Activated CD4-positive, alpha-beta T cell treated with anti-CD3 and anti-CD28 coated beads, Interleukin-2, amount 10 ng/mL, durations not matched to agents 7 days and 5 days (primary cell): ENCODE data around the gene RBM6. TPM values are rescaled to one million over a fixed set of nuclear protein-coding genes. Genes with fewer than 3 reads are reported as not detected.

Experiments
- CTCF ChIA-PET: fragments of 350-600 bp; sonication (Branson Sonifier 250); formaldehyde crosslinking; loops from one replicate; lab custom pipeline; 2021; ENCODE audit warnings: antibody characterized with exemption; lab: Charles Lee
- POLR2A ChIA-PET: fragments of 350-600 bp; sonication (Branson Sonifier 250); formaldehyde crosslinking; loops from one replicate; lab custom pipeline; 2021; ENCODE audit warnings: antibody characterized with exemption; lab: Charles Lee
- DNase-seq: peaks from one replicate; pipeline ENCODE4 v3.0.0-alpha.2; 2020
- H3K27ac Mint-ChIP-seq: one replicate; pipeline ENCODE4 v1.8.0; 2021; ENCODE audit warnings: mild to moderate bottlenecking, moderate library complexity, mixed read lengths
- H3K27me3 Mint-ChIP-seq: one replicate; pipeline ENCODE4 v1.8.0; 2021; ENCODE audit warnings: mixed read lengths
- H3K36me3 Mint-ChIP-seq: one replicate; pipeline ENCODE4 v1.8.0; 2021; ENCODE audit warnings: low read depth, mixed read lengths
- H3K4me1 Mint-ChIP-seq: one replicate; pipeline ENCODE4 v1.8.0; 2021; ENCODE audit warnings: mixed read lengths
- H3K4me3 Mint-ChIP-seq: one replicate; pipeline ENCODE4 v1.8.0; 2021; ENCODE audit warnings: mild to moderate bottlenecking, moderate library complexity, mixed read lengths
- H3K9me3 Mint-ChIP-seq: one replicate; pipeline ENCODE4 v1.8.0; 2021; ENCODE audit warnings: mixed read lengths
- total RNA-seq, 2 experiments: library from RNA; stranded (reverse); gene quantifications; one replicate each; pipeline ENCODE4 v1.2.3, GENCODE V29; 2021

RBM6 gene
- total RNA-seq, 2 experiments from 2014 or later = 87.7 to 105 TPM

DNA sequence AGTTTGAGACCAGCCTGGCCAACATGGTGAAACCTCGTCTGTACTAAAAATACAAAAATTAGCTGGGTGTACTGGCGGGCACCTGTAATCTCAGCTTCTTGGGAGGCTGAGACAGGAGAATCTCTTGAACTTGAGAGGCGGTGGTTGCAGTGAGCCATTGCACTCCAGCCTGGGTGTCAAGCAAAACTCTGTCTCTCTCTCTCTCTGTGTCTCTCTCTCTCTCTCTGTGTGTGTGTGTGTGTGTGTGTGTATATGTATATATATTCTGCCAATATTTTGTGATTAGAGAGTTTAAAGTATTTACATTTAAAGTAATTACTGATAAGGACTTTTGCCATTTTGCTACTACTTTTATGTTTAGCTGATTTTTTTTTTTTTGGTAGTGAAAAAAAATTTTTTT is 15.7 kb downstream of the RBM6 start:
- no peak overlapping the region for H3K4me3 Mint-ChIP-seq
- peaks cover 7% of the 10 kb centered on the region for H3K36me3 Mint-ChIP-seq
- no peak for DNase-seq
- H3K9me3 Mint-ChIP-seq = no peaks in the 10 kb centered on the region
- ChIA-PET CTCF (interaction anchor here (1.2 kb wide), 1 partner anchor 20 kb away, joined by 4 read pairs; no protein-coding TSS in a partner anchor), POLR2A (interaction anchor here (0.6 kb wide), 1 partner anchor 28 kb away, joined by 4 read pairs; no protein-coding TSS in a partner anchor)
- H3K27me3 Mint-ChIP-seq = no peaks in the 10 kb centered on the region
- H3K4me1 Mint-ChIP-seq = peaks cover 16% of the 10 kb centered on the region
- no peak overlapping the region for H3K27ac Mint-ChIP-seq

- POLR2A ChIA-PET = no interaction called here
- CTCF ChIA-PET = interaction anchor here (0.6 kb wide), 1 partner anchor 9 kb away, joined by 4 read pairs; no protein-coding TSS in a partner anchor
- Mint-ChIP-seq H3K27me3 (no peaks in the 10 kb centered on the region), H3K9me3 (no peaks in the 10 kb centered on the region), H3K4me1 (peaks cover 4% of the 10 kb centered on the region), H3K27ac (no peak overlapping the region), H3K4me3 (no peak overlapping the region), H3K36me3 (peaks cover 12% of the 10 kb centered on the region)
- no peak for DNase-seq
Observed at GRCh38 chr3:49966233-49966942, 26.4 kb downstream of the RBM6 start.

DNA sequence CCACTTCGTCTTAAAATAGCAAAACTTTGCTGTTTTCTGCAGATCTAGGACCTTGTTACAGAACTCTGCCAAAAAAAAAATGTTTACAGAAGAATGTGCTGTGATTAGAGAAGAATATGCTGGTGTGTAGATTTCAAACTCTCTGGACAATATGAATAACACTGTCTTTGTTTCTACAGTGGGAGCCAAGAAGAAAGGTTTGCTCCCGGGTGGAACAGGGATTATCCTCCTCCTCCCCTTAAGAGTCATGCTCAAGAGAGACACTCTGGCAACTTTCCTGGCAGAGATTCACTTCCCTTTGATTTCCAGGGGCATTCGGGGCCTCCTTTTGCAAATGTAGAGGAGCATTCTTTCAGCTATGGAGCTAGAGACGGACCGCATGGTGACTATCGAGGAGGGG is 27.3 kb downstream of the RBM6 start:
- H3K4me1 Mint-ChIP-seq = peaks cover 4% of the 10 kb centered on the region
- no peak overlapping the region for H3K27ac Mint-ChIP-seq
- no peak overlapping the region for H3K4me3 Mint-ChIP-seq
- no peaks in the 10 kb centered on the region for H3K27me3 Mint-ChIP-seq
- H3K36me3 Mint-ChIP-seq = peaks cover 15% of the 10 kb centered on the region
- CTCF ChIA-PET = no interaction called here
- no peaks in the 10 kb centered on the region for H3K9me3 Mint-ChIP-seq
- no peak for DNase-seq
- POLR2A ChIA-PET = no interaction called here

DNA sequence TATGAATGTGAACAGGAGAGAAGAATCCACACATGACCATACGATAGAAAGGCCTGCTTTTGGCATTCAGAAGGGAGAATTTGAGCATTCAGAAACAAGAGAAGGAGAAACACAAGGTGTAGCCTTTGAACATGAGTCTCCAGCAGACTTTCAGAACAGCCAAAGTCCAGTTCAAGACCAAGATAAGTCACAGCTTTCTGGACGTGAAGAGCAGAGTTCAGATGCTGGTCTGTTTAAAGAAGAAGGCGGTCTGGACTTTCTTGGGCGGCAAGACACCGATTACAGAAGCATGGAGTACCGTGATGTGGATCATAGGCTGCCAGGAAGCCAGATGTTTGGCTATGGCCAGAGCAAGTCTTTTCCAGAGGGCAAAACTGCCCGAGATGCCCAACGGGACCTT is 28.4 kb downstream of the RBM6 start:
- Mint-ChIP-seq H3K36me3 (peaks cover 19% of the 10 kb centered on the region), H3K9me3 (no peaks in the 10 kb centered on the region), H3K4me3 (no peak overlapping the region), H3K27me3 (no peaks in the 10 kb centered on the region), H3K4me1 (peaks cover 4% of the 10 kb centered on the region), H3K27ac (no peak overlapping the region)
- ChIA-PET CTCF (no interaction called here), POLR2A (no interaction called here)
- DNase-seq = no peak

DNA sequence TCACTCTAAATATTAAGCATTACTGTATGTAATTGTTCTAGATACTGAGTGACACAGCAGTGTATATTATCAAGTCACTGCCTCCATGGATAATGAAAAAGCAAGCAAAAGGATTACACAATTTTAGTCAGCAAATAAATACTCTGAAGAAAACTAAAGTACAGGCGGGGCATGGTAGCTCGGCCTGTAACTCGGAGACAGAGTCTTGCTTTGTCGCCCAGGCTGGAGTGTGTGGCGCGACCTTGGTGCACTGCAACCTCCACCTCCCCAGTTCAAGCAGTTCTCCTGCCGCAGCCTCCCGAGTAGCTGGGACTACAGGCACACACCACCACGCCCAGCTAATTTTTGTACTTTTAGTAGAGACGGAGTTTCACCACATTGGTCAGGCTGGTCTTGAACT is 32.7 kb downstream of the RBM6 start:
- Mint-ChIP-seq H3K27me3 (no peaks in the 10 kb centered on the region), H3K27ac (no peak overlapping the region), H3K4me1 (peaks cover 4% of the 10 kb centered on the region), H3K9me3 (no peaks in the 10 kb centered on the region), H3K36me3 (peaks cover 17% of the 10 kb centered on the region), H3K4me3 (no peak overlapping the region)
- POLR2A ChIA-PET = no interaction called here
- no peak for DNase-seq
- CTCF ChIA-PET = no interaction called here

GRCh38 chr3:49976942-49977341 is 37.0 kb downstream of the RBM6 start:
- peaks cover 16% of the 10 kb centered on the region for H3K36me3 Mint-ChIP-seq
- POLR2A ChIA-PET = no interaction called here
- CTCF ChIA-PET = no interaction called here
- no peaks in the 10 kb centered on the region for H3K27me3 Mint-ChIP-seq
- no peaks in the 10 kb centered on the region for H3K9me3 Mint-ChIP-seq
- no peak for DNase-seq
- no peak overlapping the region for H3K27ac Mint-ChIP-seq
- no peaks in the 10 kb centered on the region for H3K4me1 Mint-ChIP-seq
- H3K4me3 Mint-ChIP-seq = no peak overlapping the region

DNA sequence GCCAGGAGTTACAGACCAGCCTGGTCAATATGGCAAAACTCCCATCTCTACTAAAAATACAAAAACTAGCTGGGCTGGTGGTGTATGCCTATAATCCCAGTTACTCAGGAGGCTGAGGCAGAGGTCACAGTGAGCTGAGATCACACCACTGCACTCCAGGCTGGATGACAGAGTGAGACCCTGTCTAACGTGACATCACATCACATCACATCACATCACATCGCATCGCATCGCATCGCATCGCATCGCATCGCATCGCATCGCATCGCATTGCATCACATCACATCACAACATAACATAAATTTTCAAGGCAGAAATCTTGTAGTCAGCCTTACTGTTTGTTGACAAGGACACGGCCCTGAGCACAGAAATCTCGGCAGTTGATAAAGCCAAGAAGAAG is 44.4 kb downstream of the RBM6 start:
- H3K27ac Mint-ChIP-seq = no peak overlapping the region
- no peaks in the 10 kb centered on the region for H3K9me3 Mint-ChIP-seq
- ChIA-PET CTCF (interaction anchor here (0.8 kb wide), 1 partner anchor 14 kb away, joined by 3 read pairs; no protein-coding TSS in a partner anchor), POLR2A (no interaction called here)
- H3K27me3 Mint-ChIP-seq = no peaks in the 10 kb centered on the region
- H3K4me3 Mint-ChIP-seq = no peak overlapping the region
- no peaks in the 10 kb centered on the region for H3K4me1 Mint-ChIP-seq
- no peak for DNase-seq
- peaks cover 10% of the 10 kb centered on the region for H3K36me3 Mint-ChIP-seq

GRCh38 chr3:49992326-49992725 is 52.4 kb downstream of the RBM6 start:
- no peak overlapping the region for H3K4me3 Mint-ChIP-seq
- ChIA-PET POLR2A (no interaction called here), CTCF (no interaction called here)
- H3K4me1 Mint-ChIP-seq = peaks cover 3% of the 10 kb centered on the region
- DNase-seq = no peak
- H3K9me3 Mint-ChIP-seq = no peaks in the 10 kb centered on the region
- H3K27me3 Mint-ChIP-seq = no peaks in the 10 kb centered on the region
- no peak overlapping the region for H3K27ac Mint-ChIP-seq
- peaks cover 5% of the 10 kb centered on the region for H3K36me3 Mint-ChIP-seq

GRCh38 chr3:49994476-49994875 is 54.5 kb downstream of the RBM6 start:
- POLR2A ChIA-PET = no interaction called here
- no peaks in the 10 kb centered on the region for H3K9me3 Mint-ChIP-seq
- peaks cover 11% of the 10 kb centered on the region for H3K36me3 Mint-ChIP-seq
- no peaks in the 10 kb centered on the region for H3K27me3 Mint-ChIP-seq
- no peak overlapping the region for H3K4me3 Mint-ChIP-seq
- H3K4me1 Mint-ChIP-seq = peaks cover 8% of the 10 kb centered on the region
- H3K27ac Mint-ChIP-seq = no peak overlapping the region
- CTCF ChIA-PET = no interaction called here
- DNase-seq = no peak

DNA sequence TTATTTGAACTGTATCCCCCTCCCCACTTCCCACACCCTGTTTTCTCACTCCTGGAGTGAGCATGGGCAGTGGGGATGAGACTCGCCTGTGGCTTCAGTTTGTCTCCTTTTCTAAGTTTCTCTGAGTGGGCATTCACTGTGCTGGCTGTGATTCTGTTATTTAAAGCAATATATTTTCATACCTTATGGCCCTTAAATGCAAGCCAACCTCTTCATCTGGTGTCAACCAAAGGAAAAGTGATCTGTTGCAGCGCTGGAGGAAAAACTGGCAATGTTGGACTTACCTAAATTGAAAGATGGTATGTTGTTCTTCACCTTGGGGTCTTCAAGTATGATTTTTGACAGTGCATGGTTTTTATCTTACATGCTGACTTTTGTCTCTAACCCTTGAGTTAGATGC is 56.1 kb downstream of the RBM6 start:
- DNase-seq = no peak
- POLR2A ChIA-PET = no interaction called here
- H3K27ac Mint-ChIP-seq = peak overlapping the region; percentile 41

DNA sequence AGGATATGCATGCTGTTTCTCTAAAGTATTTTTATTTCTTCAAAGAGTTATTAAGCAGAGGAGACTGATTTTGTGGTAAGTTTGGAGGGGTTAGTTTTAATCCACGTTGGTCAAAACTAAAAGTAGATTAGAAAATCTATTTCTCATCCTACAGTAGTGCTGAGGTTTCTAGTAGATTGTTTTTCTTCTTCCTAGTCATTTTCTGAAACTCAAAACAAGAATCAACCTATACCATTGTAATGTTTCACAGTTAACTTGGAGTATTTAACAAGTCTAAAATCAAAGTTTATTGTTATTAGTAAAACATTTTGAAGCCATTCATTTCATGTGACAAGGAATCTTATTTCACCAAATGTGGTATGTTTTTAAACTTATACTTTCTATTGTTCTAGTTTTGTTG is 57.9 kb downstream of the RBM6 start:
- ChIA-PET POLR2A (no interaction called here), CTCF (interaction anchor here (0.8 kb wide), 1 partner anchor 15 kb away, joined by 3 read pairs; no protein-coding TSS in a partner anchor)
- no peaks in the 10 kb centered on the region for H3K9me3 Mint-ChIP-seq
- H3K4me3 Mint-ChIP-seq = no peak overlapping the region
- DNase-seq = no peak
- peaks cover 23% of the 10 kb centered on the region for H3K36me3 Mint-ChIP-seq
- H3K27ac Mint-ChIP-seq = no peak overlapping the region
- H3K4me1 Mint-ChIP-seq = peaks cover 8% of the 10 kb centered on the region
- H3K27me3 Mint-ChIP-seq = no peaks in the 10 kb centered on the region

More for the DNA sequence above, 56.1 kb downstream of the RBM6 start:
- Mint-ChIP-seq H3K9me3 (no peaks in the 10 kb centered on the region), H3K27me3 (no peaks in the 10 kb centered on the region), H3K36me3 (peaks cover 19% of the 10 kb centered on the region), H3K4me3 (no peak overlapping the region), H3K4me1 (peaks cover 8% of the 10 kb centered on the region)
- CTCF ChIA-PET = no interaction called here

- H3K27ac Mint-ChIP-seq = no peak overlapping the region
- POLR2A ChIA-PET = no interaction called here
- no peaks in the 10 kb centered on the region for H3K27me3 Mint-ChIP-seq
- no peak for DNase-seq
- H3K36me3 Mint-ChIP-seq = peaks cover 25% of the 10 kb centered on the region
- CTCF ChIA-PET = no interaction called here
- no peaks in the 10 kb centered on the region for H3K9me3 Mint-ChIP-seq
- peaks cover 8% of the 10 kb centered on the region for H3K4me1 Mint-ChIP-seq
- H3K4me3 Mint-ChIP-seq = no peak overlapping the region
Observed at GRCh38 chr3:49998326-49998725, 58.4 kb downstream of the RBM6 start.

DNA sequence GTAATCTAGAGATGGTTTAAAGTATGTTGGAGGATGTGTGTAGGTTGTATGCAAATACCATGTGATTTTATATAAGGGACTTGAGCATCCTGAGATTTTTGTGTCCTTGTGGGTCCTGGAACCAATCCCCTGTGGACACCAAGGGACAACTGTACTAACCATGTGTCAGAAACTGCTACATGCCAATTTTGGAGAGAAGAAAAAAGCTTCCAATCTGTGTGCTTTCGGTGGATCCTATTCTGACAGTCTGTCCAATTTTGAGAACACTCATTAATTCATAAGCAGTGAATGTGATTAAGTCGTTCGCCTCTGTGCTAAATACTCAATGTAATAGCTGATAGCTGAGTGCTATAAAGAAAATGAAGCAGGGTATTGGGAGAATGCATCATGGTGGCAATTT is 61.6 kb downstream of the RBM6 start:
- no peaks in the 10 kb centered on the region for H3K27me3 Mint-ChIP-seq
- ChIA-PET POLR2A (no interaction called here), CTCF (interaction anchor here (0.6 kb wide), 1 partner anchor 442 kb away, joined by 3 read pairs; no protein-coding TSS in a partner anchor)
- H3K4me1 Mint-ChIP-seq = peaks cover 8% of the 10 kb centered on the region
- H3K36me3 Mint-ChIP-seq = peaks cover 31% of the 10 kb centered on the region
- no peaks in the 10 kb centered on the region for H3K9me3 Mint-ChIP-seq
- DNase-seq = no peak
- H3K27ac Mint-ChIP-seq = no peak overlapping the region
- H3K4me3 Mint-ChIP-seq = no peak overlapping the region
